Stimulated activated CD4-positive, alpha-beta T cell treated with anti-CD3 and anti-CD28 coated beads, TNF-alpha, amount 100 ng/mL, for 48 hours (primary cell): Measurements from ENCODE around the gene AEBP1.

ENCODE experiments used
- DNase-seq, 3 donors: peaks; one replicate each; pipeline ENCODE4 v3.0.0-alpha.2; 2020; ENCODE audit warnings: low read depth in 3 of 3

Gene AEBP1

DNA sequence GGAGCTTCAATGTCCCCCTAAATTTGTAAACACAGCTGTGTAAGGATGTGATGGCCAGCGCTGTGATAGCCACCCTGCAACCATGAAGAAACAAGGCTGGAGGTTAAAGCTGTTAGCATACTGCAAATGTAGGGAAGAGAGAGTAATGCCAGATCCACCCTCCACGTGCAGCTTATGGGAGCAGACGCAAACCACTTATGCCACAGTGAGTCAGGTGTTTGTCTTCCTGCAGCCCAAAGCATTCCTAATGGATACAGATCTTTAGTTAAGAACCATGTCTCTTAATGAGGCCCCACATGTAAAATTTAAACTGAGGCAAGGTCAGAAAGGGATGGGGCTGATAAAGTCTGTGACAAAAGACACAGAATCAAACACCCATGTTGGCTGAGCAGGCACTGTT is 50.6 kb downstream of the AEBP1 start:
- DNase-seq = no peak

DNA sequence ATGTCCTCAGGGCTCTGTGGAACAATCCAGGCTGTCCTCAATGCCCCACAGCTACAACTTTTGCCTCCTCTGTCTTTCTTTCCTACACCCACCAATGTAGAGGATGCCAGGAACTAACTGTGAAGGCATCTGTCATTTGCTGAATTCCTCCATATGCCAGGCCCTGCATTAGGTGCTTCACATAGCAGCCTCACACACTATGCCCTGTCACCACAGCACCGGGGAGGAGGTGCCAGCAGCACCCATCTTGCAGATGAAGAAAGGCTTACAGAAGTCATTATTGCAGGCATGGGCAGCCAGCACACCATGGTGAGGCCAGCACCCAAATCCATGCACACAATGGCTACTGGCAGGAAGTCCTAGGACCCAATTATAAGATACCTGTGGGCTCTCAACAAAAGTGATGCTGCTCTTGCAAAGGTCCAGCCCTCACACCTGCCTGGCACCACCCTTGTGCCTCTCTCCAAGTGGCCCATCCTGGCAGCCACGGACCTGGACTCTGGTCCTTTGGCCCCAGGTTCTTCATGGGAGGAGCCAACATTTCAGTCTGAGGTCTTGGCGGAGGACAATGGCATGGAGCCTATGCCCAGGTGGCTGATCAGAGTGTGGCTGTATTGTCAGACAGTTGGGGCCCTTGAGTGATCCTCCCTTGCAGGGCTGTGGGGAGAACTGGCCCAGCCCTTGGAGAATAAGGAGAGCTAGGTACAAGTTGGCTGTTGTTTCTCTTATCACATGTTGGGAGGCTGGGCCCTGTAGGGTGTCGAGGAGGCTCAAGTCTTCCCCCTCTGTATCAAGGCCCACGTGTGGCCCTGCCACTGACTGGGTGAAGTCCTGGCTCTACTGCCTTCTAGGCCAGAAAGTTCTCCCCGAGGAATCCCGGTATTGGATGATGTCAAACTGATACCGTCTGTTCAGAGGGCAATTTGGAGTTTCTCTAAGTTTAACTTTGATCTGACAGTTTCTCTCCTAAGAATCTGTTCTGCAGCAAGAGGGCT is 51.3 kb downstream of the AEBP1 start:
- no peak for DNase-seq

DNA sequence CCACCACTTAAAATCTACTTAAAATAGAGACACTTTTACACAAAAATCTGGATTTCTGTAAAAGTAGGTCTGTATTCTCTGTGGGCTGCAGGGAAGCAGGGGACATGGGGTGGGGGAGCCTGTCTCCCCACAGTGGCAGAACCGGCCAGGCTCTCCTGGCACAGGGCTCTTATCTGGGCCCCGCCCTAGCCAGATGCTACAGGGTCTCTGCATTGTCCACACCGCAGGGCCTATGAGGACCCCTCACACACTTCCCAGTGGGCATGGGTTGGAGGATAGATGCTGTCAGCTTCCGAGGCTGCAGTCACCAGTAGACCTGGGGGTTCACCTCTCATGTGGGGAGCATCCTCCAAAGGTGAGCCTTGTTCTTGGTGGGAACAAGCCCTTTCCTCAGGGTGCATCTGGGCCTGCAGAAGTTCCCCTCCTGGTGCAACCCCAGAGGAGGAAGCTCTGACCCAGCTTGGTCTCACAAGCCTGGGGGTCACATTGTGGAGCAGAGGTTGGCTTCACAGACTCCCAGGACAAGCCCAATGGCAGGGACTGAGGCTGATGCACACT is 52.4 kb downstream of the AEBP1 start:
- no peak for DNase-seq

DNA sequence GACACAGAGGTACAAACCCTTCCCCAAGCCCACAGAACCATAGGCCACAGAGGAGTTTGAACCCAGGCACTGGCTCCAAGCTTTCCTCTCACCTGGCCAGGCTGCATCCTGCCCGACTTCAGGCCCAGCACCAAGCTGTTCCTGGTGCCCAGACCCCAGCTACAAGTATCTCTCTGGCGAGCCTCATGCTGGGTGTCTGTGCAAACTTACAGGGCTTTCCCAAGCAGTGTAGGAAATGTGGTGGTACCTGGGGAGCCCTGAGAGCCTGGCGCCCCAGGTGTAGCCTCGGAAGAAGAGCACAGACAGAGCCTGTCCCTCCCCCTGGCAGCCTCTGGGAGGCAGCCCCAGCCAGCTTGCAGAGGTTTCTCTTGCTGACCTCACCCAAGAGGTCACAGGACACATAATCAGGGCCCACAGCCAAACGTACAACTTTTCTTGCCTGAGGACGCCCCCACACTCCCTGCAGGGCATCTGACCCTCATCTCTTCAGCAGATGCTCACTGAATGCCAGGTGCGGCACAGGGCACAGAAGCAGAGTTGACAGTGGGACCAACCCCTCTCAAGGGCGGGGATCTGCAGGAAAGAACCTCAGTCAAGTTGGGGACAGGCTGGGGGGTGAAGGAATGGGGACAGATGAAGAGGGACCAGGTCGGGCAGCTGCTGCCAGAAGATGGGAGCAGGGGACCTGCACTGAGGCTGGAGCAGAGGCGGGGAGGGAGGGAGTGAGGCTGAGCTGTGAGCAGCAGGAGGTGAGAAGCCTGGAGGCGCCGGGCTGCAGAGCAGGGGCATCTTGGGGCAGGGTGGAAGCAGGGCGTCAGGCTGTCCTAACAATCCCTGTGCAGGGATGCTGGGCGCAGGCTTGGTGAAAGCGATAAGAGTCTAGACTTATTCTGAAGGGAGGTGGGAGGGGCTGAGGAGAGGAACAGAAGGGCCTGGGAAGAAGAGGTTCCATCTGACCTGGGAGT is 53.3 kb downstream of the AEBP1 start:
- DNase-seq = no peak

DNA sequence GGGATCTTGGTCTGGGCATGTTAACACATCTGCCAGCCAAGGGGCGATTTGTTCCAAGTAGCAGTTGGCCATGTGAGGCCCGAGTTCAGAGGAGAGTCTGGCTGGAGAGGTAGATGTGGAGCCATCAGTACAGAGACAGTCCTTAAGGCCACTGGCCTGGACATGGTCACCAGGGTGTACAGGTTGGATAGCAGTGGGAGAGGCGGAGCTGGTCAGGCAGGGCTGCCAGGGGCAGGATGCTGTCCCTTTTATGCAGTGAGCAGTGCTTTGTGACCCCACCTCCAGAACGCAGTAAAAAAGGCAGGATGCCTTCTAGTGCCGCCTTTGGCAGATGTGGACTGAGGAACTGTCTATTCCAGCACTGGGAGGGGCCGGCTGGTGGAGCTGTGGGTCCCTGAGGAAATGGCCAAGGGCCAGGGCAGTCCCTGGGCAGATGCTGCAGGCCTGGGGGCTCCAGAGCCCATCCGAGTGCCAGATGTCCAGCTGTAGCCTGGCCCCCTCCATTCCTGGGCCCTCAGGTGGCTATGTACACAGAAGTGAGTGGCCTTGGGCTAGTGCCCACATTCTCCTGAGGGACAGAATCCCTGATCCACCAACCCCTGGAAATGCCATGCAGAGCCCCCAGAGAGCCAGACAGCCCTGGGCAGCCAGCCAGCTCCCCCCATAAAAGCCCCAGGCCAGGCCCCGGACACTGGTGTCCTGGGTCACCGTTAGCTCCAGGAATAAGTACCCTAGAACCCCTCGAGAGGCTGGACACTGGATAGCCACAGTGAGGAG is 54.1 kb downstream of the AEBP1 start:
- no peak for DNase-seq

DNA sequence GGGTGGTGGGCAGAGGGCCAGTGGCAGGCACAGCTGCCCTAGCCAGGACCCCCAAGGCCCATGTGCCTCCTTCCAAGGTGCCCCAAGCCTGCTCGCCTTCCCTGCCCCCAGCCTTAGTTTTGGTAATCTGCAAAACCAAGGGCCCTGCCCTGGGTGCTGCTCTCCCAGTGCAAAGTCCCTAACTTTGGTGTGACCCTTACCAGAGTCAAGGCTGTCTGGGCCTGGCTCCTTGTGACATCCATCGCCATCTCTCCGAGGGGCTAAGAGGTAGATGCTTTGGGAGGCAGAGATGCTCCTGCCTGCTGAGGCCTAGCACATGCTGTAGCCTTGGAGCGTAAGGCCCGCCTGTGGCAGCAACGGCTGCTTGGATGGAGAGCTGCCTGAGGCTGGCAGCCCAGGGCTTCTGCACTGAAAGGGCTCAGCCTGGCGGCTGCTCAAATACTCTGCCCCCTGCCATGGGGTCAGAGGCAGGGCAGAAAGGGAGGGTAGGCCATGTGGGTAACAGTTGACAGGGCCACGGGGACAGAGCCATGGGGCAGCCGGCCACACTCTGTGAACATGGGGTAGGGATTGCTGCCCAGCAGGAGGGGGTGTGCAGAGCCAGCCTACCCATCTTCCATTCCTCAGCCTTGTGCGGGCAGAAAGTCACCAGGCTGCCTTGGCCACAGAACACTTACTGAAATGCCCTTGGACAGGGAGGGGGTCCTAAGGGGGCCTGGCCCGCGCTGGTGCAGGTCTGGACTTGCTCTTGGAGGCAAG is 54.9 kb downstream of the AEBP1 start:
- DNase-seq = no peak

DNA sequence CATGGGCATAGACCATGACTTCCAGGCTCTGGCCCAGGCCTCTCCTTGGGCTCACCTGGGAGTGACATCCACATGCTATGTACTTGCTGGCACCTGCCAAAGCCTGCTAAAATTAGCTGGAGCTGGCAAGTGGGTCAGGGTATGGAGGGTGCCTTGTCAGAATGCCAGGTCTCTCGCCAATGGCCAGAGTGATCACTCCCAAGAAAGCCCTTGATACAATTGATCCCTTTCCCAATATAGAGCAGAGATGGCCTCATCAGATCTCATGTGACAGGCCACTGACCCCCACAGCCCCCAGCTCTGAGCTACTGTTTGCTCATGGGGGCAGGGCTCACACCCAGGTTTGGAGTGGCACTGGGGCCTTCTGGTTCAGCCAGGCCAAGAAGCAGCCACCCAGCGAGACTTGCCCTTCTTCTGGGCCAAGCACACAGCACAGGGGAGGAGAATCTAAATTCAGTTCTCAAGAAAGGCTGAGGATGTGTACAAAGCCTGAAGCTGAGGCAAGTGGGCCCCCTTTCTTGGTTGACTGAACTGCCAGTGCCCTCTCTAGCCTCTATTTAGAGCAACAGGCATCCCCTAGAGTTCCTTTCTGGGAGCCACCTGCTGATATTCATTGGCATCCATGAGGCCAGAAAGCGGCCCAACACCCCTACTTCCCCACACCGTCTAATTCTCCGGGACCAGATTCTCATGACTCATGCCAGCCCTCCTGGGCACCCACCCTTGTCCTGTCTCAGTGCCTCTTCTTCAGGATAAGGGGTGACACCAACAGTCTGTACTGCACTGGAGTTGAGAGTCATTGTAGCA is 55.9 kb downstream of the AEBP1 start:
- no peak for DNase-seq

DNA sequence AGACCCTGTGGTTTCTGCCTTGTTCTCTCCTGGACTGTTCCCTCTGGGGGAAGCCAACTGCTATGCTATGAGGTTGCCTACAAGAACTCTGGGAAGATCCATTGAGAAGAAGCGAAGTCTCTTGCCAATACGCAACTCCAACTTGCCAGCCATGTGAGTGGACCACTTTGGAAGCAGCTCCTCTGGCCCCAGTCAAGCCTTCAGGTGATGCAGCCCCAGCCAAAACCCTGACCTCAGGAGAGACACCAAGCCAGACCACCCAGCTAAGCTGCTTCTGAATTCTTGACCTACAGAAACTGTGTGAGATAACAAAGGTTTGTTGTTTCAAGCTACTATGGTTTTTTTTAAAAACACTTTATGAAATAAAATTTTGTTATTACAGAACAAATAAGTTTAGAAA is 57.2 kb downstream of the AEBP1 start:
- no peak for DNase-seq

DNA sequence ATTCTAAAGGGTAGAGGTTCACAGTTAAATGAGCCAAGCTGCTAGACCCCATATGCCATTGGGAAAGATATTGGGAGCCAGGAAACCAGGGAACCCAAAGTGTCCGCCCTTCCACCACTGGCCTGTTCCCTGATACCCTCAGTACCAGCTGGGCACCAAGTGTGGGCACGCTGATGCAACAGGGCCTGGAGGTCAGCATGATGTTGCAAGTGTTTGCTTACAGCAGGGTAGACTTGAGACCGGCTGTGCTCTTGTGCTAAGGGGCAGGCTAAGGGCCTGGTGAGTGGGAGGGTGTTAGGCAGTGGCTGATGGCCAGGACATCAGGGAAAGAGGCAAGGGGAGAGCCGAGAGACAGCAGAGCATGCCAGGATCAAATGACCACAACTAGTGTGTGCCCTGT is 58.0 kb downstream of the AEBP1 start:
- no peak for DNase-seq

DNA sequence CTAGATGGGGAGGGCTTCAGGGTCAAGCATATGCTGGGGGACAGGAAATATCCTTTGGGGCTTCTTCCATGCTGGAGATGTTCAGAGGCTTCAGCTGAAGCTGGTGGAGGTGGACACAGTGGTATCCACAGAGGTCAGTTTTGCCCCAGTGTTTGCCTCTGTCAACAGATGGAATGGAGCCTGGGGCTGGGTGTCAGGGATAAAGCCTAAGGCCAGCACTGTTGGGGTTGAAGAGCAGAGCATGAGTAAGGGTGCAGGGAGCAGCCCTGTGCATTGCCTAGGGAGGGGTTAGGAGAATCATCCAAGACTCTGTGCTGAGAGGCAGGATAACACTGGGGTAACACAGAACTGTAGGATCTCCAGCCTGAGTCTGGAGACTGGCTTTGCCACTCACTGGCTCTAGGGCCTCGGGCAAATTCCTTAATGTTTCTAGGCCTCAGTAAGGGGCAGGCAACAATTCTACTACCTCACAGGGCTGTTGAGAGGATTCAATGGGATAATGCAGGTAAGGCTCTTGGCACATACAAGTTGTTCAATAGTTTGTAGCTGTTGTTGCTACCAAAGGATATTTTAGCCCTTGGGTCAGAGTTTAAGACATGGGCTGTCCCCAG is 58.7 kb downstream of the AEBP1 start:
- DNase-seq = no peak

DNA sequence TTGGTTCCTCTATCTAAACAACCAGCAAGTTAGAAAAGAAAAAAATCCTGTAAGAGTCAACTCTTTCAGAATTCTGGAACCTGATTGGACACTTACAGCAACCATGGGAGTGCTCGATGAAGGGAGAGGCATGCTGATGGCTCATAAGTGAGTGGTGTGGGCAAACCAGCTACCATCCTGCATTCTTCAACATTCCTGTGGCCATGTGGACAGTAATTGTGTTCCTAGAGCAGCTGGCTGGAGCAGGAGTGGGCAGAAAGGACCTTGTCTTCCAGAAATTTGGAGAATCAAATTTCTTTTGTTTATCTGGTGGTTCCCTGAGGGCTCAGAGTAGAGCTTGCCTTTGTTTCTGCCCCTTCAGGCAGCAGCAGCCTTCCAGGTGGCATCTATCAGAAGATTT is 59.4 kb downstream of the AEBP1 start:
- DNase-seq = no peak
